ENCODE results near the gene RNF215.

The RNF215 gene

GRCh38 chr22:30421695-30422480, 34.7 kb upstream of the RNF215 start:
- no peak for DNase-seq
- H4K20me1 ChIP-seq (ENCODE audit: insufficient read depth, low read length) = no peaks in the 10 kb centered on the region
- H3K27me3 ChIP-seq (replicated peaks; ENCODE audit: insufficient read depth, low read length) = no peaks in the 10 kb centered on the region
- no peaks in the 10 kb centered on the region for H3K9me3 ChIP-seq (replicated peaks; ENCODE audit: insufficient read depth, low read length)
- no peak overlapping the region for H3K27ac ChIP-seq (ENCODE audit: low read length)
- H3K4me3 ChIP-seq (ENCODE audit: low read length) = no peak overlapping the region
- TF ChIP-seq EZH2 (optimal IDR thresholded peaks at IDR 0.05; ENCODE audit: low read depth, low read length) (no peak), CTCF (IDR thresholded peaks at IDR 0.05; ENCODE audit: low read length) (no peak), EZH2phosphoT487 (IDR thresholded peaks at IDR 0.05; ENCODE audit: low read length) (no peak)
- H3K79me2 ChIP-seq (ENCODE audit: low read length) = peaks cover 17% of the 10 kb centered on the region
- no peak overlapping the region for H3K4me2 ChIP-seq (ENCODE audit: low read depth, low read length)
- peaks cover 20% of the 10 kb centered on the region for H3K4me1 ChIP-seq (ENCODE audit: low read length)
- H3K9ac ChIP-seq (ENCODE audit: low read length) = no peak overlapping the region
- no peak overlapping the region for H2AFZ ChIP-seq (ENCODE audit: low read length)
- H3K9me2 ChIP-seq (replicated peaks; ENCODE audit: insufficient read depth, low read length) = no peaks in the 10 kb centered on the region
- no peaks in the 10 kb centered on the region for H3K36me3 ChIP-seq (replicated peaks; ENCODE audit: insufficient read depth, low read length)
- peaks cover 19% of the 10 kb centered on the region for H3F3A ChIP-seq (ENCODE audit: insufficient read depth, low read length)

GRCh38 chr22:30420347-30421125, 33.3 kb upstream of the RNF215 start:
- H2AFZ ChIP-seq (ENCODE audit: low read length) = no peak overlapping the region
- H4K20me1 ChIP-seq (ENCODE audit: insufficient read depth, low read length) = no peaks in the 10 kb centered on the region
- no peak overlapping the region for H3K4me3 ChIP-seq (ENCODE audit: low read length)
- DNase-seq = no peak
- no peaks in the 10 kb centered on the region for H3K36me3 ChIP-seq (replicated peaks; ENCODE audit: insufficient read depth, low read length)
- peaks cover 20% of the 10 kb centered on the region for H3K4me1 ChIP-seq (ENCODE audit: low read length)
- H3K9me3 ChIP-seq (replicated peaks; ENCODE audit: insufficient read depth, low read length) = no peaks in the 10 kb centered on the region
- TF ChIP-seq EZH2 (optimal IDR thresholded peaks at IDR 0.05; ENCODE audit: low read depth, low read length) (no peak), EZH2phosphoT487 (IDR thresholded peaks at IDR 0.05; ENCODE audit: low read length) (no peak), CTCF (IDR thresholded peaks at IDR 0.05; ENCODE audit: low read length) (no peak)
- H3K27ac ChIP-seq (ENCODE audit: low read length) = no peak overlapping the region
- H3K9me2 ChIP-seq (replicated peaks; ENCODE audit: insufficient read depth, low read length) = no peaks in the 10 kb centered on the region
- H3K4me2 ChIP-seq (ENCODE audit: low read depth, low read length) = no peak overlapping the region
- H3F3A ChIP-seq (ENCODE audit: insufficient read depth, low read length) = peaks cover 14% of the 10 kb centered on the region
- H3K79me2 ChIP-seq (ENCODE audit: low read length) = peaks cover 17% of the 10 kb centered on the region
- no peak overlapping the region for H3K9ac ChIP-seq (ENCODE audit: low read length)
- no peaks in the 10 kb centered on the region for H3K27me3 ChIP-seq (replicated peaks; ENCODE audit: insufficient read depth, low read length)

- no peak for DNase-seq
- Histone ChIP-seq H4K20me1 (ENCODE audit: insufficient read depth, low read length) (no peaks in the 10 kb centered on the region), H3K36me3 (replicated peaks; ENCODE audit: insufficient read depth, low read length) (no peaks in the 10 kb centered on the region), H3F3A (ENCODE audit: insufficient read depth, low read length) (no peaks in the 10 kb centered on the region), H3K9me3 (replicated peaks; ENCODE audit: insufficient read depth, low read length) (no peaks in the 10 kb centered on the region), H2AFZ (ENCODE audit: low read length) (no peak overlapping the region), H3K79me2 (ENCODE audit: low read length) (0 out of 2 replicates have a peak, but pooled peaks cover under 1% of the 10 kb centered on the region), H3K9me2 (replicated peaks; ENCODE audit: insufficient read depth, low read length) (no peaks in the 10 kb centered on the region), H3K9ac (ENCODE audit: low read length) (no peak overlapping the region), H3K4me3 (ENCODE audit: low read length) (no peak overlapping the region), H3K27me3 (replicated peaks; ENCODE audit: insufficient read depth, low read length) (no peaks in the 10 kb centered on the region), H3K4me1 (ENCODE audit: low read length) (no peaks in the 10 kb centered on the region), H3K27ac (ENCODE audit: low read length) (no peak overlapping the region), H3K4me2 (ENCODE audit: low read depth, low read length) (no peak overlapping the region)
- no peak for TF ChIP-seq EZH2 (optimal IDR thresholded peaks at IDR 0.05; ENCODE audit: low read depth, low read length)
- TF ChIP-seq CTCF (IDR thresholded peaks at IDR 0.05; ENCODE audit: low read length) = no peak
- TF ChIP-seq EZH2phosphoT487 (IDR thresholded peaks at IDR 0.05; ENCODE audit: low read length) = no peak
These were observed 29.6 kb upstream of the RNF215 start for GRCh38 chr22:30416837-30417236.
